K562 (cell line): Measurements from ENCODE around the gene ARHGEF4. TPM values are rescaled to one million over a fixed set of nuclear protein-coding genes. Genes with fewer than 3 reads are reported as not detected.

ENCODE experiments used
- ADNP ChIP-seq: fragments of 200-800 bp; sonication (Bioruptor generic); IDR thresholded peaks from 2 replicates; pipeline ENCODE4 v1.6.1; 2016; ENCODE audit warnings: missing genetic modification characterization, missing compliant biosample characterization
- ARHGAP35 ChIP-seq: fragments of 450-650 bp; IDR thresholded peaks from 2 replicates; pipeline ENCODE4 v1.6.1; 2018; ENCODE audit not compliant: partially characterized antibody
- ARNT ChIP-seq, 2 experiments: fragments of 450-650 bp; IDR thresholded peaks; 2 replicates each; pipeline ENCODE4 v1.6.1; 2016; ENCODE audit warnings: mild to moderate bottlenecking in 1 of 2
- BCOR ChIP-seq: fragments of 450-650 bp; IDR thresholded peaks from 2 replicates; pipeline ENCODE4 v1.6.1; 2016
- BDP1 ChIP-seq: IDR thresholded peaks from 3 replicates; pipeline ENCODE4 v1.6.1; 2011; ENCODE audit not compliant: insufficient read length, insufficient read depth
- C11orf30 ChIP-seq: fragments of 450-650 bp; IDR thresholded peaks from 2 replicates; pipeline ENCODE4 v1.6.1; 2016; ENCODE audit warnings: low read depth, mild to moderate bottlenecking
- E2F8 ChIP-seq: fragments of 450-650 bp; IDR thresholded peaks from 2 replicates; pipeline ENCODE4 v1.7.1; 2018; ENCODE audit warnings: mild to moderate bottlenecking, low read depth; ENCODE audit not compliant: partially characterized antibody
- ETV5 ChIP-seq: sonication (generic); formaldehyde crosslinking; IDR thresholded peaks from 2 replicates; pipeline ENCODE4 v1.4.0; 2020; ENCODE audit warnings: low read depth, mild to moderate bottlenecking, missing genetic modification reagents
- FIP1L1 ChIP-seq: fragments of 200-400 bp; formaldehyde crosslinking; IDR thresholded peaks from 2 replicates; pipeline ENCODE4 v1.6.1; 2018; ENCODE audit warnings: mild to moderate bottlenecking, low read depth, low read length; ENCODE audit not compliant: poor library complexity, severe bottlenecking
- KLF6 ChIP-seq: fragments of 250-450 bp; sonication (Bioruptor Pico); IDR thresholded peaks from 2 replicates; pipeline ENCODE4 v1.4.0; 2020; ENCODE audit warnings: mild to moderate bottlenecking, moderate library complexity, borderline replicate concordance
- LARP7 ChIP-seq: fragments of 450-650 bp; IDR thresholded peaks from 2 replicates; pipeline ENCODE4 v1.6.1; 2016
- MAFK ChIP-seq: IDR thresholded peaks from 2 replicates; pipeline ENCODE4 v1.6.1; 2011; ENCODE audit warnings: low read length, improper control_type of control experiment
- MBD2 ChIP-seq: sonication (generic); IDR thresholded peaks from 2 replicates; pipeline ENCODE4 v1.6.1; 2016; ENCODE audit warnings: low read depth, borderline replicate concordance
- MIER1 ChIP-seq: fragments of 450-650 bp; IDR thresholded peaks from 2 replicates; pipeline ENCODE4 v1.6.1; 2016; ENCODE audit warnings: antibody characterized with exemption, mild to moderate bottlenecking, low read depth
- NFE2 ChIP-seq: IDR thresholded peaks from 2 replicates; pipeline ENCODE4 v1.6.1; 2014; ENCODE audit warnings: antibody characterized with exemption, low read depth
- PHB ChIP-seq: fragments of 250-450 bp; sonication (Bioruptor Pico); IDR thresholded peaks from 2 replicates; pipeline ENCODE4 v1.5.0; 2021
- PHTF2 ChIP-seq: fragments of 250-450 bp; sonication (Bioruptor Pico); IDR thresholded peaks from 2 replicates; pipeline ENCODE4 v1.5.0; 2021; ENCODE audit warnings: mild to moderate bottlenecking
- SAFB ChIP-seq: fragments of 200-400 bp; formaldehyde crosslinking; IDR thresholded peaks from 2 replicates; pipeline ENCODE4 v1.6.1; 2017; ENCODE audit warnings: low read depth, low read length, borderline replicate concordance
- SMARCE1 ChIP-seq: fragments of 450-650 bp; IDR thresholded peaks from 2 replicates; pipeline ENCODE4 v1.7.1; 2016; ENCODE audit warnings: mild to moderate bottlenecking
- TFAP4 ChIP-seq: sonication (generic); formaldehyde crosslinking; IDR thresholded peaks from 2 replicates; pipeline ENCODE4 v1.8.0; 2022; ENCODE audit warnings: missing genetic modification reagents, mild to moderate bottlenecking, moderate library complexity, borderline replicate concordance
- ZFP1 ChIP-seq: fragments of 450-650 bp; formaldehyde crosslinking; IDR thresholded peaks from 2 replicates; pipeline ENCODE4 v1.4.0; 2020; ENCODE audit warnings: mild to moderate bottlenecking, mixed read lengths
- ZNF143 ChIP-seq: sonication (generic); formaldehyde crosslinking; IDR thresholded peaks from 2 replicates; pipeline ENCODE4 v1.9.0; 2022; ENCODE audit warnings: mild to moderate bottlenecking, missing genetic modification reagents
- ZNF253 ChIP-seq: fragments of 250-450 bp; sonication (Bioruptor Pico); conservative IDR thresholded peaks from 2 replicates; pipeline ENCODE4 v1.6.1; 2021; ENCODE audit warnings: mild to moderate bottlenecking
- ZNF280B ChIP-seq: fragments of 250-450 bp; sonication (Bioruptor Pico); IDR thresholded peaks from 2 replicates; pipeline ENCODE4 v1.5.1; 2021; ENCODE audit warnings: mild to moderate bottlenecking
- polyA plus RNA-seq, 8 experiments: library from polyadenylated mRNA; depleted of rRNA in 4 of 8; stranded (reverse) in 5 of 8; unstranded in 3 of 8; fragments of >200 nt; fragmentation: Nextera tagmentation in 2 of 8; fragmentation: Illumina TruSeq in 1 of 8; extraction: Ambion mirVana in 2 of 8; extraction: Trizol in 1 of 8; gene quantifications; 2 replicates each; pipeline versions ENCODE4 v1.2.1 to v1.2.3, GENCODE V29; 2011 to 2014; ENCODE audit warnings: inconsistent platforms in 1 of 8, missing spikeins in 1 of 8
- total RNA-seq, 7 experiments: library from RNA; depleted of rRNA in 6 of 7; stranded (reverse); fragments of >200 nt in 6 of 7; fragmentation: Illumina TruSeq in 2 of 7; extraction: Trizol in 2 of 7; gene quantifications; 2 replicates each; pipeline versions ENCODE4 v1.2.1 to v1.2.3, GENCODE V29; 2011 to 2021; ENCODE audit warnings: low replicate concordance in 1 of 7
- TF ChIP-seq, protein P1 (sequence below): fragments of 450-650 bp; IDR thresholded peaks from 2 replicates; pipeline ENCODE4 v1.6.1; 2016; ENCODE audit warnings: missing biosample characterization, missing genetic modification characterization

Gene ARHGEF4
- total and polyA plus RNA-seq, 9 of the 15 experiments (the other 6 are each of a cell fraction or from before 2014, with no cell fraction given) = not detected

- TF ChIP-seq E2F8 = peak; percentile 17
- no peak for TF ChIP-seq ZNF253
- TF ChIP-seq FIP1L1 = no peak
- no peak for TF ChIP-seq BDP1
- TF ChIP-seq MIER1 = peak; percentile 64; the same call in 1 of the 2 replicates
- no peak for TF ChIP-seq SAFB
- TF ChIP-seq TFAP4 (CRISPR knock-in tag) = peak; percentile 33; the same call in 1 of the 2 replicates
- TF ChIP-seq ZNF280B (CRISPR knock-in tag) = no peak
- peak; percentile 90 for TF ChIP-seq ADNP (tag)
- no peak for TF ChIP-seq KLF6
- no peak; the same call in 1 of the 2 replicates for TF ChIP-seq NFE2
- peak; percentile 86 for TF ChIP-seq C11orf30
- TF ChIP-seq PHB (CRISPR knock-in tag) = no peak
- no peak for TF ChIP-seq ZFP1 (CRISPR knock-in tag)
- TF ChIP-seq MAFK = peak; percentile 32; the same call in 1 of the 2 replicates
- TF ChIP-seq ZNF143 = no peak
- TF ChIP-seq, protein P1, sequence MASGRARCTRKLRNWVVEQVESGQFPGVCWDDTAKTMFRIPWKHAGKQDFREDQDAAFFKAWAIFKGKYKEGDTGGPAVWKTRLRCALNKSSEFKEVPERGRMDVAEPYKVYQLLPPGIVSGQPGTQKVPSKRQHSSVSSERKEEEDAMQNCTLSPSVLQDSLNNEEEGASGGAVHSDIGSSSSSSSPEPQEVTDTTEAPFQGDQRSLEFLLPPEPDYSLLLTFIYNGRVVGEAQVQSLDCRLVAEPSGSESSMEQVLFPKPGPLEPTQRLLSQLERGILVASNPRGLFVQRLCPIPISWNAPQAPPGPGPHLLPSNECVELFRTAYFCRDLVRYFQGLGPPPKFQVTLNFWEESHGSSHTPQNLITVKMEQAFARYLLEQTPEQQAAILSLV (tag) = no peak
- no peak for TF ChIP-seq PHTF2 (CRISPR knock-in tag)
- peak in 1 of 2 experiments; percentile 66; a peak in 1 of 4 replicates for TF ChIP-seq ARNT (IDR thresholded peaks at IDR 0.05)
- 0 out of 2 replicates have a peak, but pooled peaks have one; percentile 11 for TF ChIP-seq ETV5
- peak; percentile 3 for TF ChIP-seq ARHGAP35
- peak; percentile 73 for TF ChIP-seq BCOR
- peak; percentile 68; the same call in 1 of the 2 replicates for TF ChIP-seq SMARCE1
- no peak; the same call in 1 of the 2 replicates for TF ChIP-seq LARP7
- TF ChIP-seq MBD2 = 0 out of 2 replicates have a peak, but pooled peaks have one; percentile 0
Measured at GRCh38 chr2:131093696-131094462, 257.2 kb downstream of the ARHGEF4 start (continued).
